ENCODE measurements around the gene SLC35B1. TPM values are rescaled to one million over a fixed set of nuclear protein-coding genes. Genes with fewer than 3 reads are reported as not detected.

Gene SLC35B1
- total and polyA plus RNA-seq, 10 of the 15 experiments (the other 5 are each of a cell fraction or from before 2014, with no cell fraction given) = 40.0 to 113 (median 51.6) TPM

- DNase-seq (ENCODE audit: low read depth, low spot score) (no peak), ATAC-seq (no peak), FAIRE-seq (no peak)
- no peak overlapping the region for H2AFZ ChIP-seq (ENCODE audit: control insufficient read depth, low read depth, low read length)
- RAD21 ChIA-PET (ENCODE audit: unreplicated experiment) = interaction anchor here (1.5 kb wide), 1 partner anchor 8 kb away, joined by 6 read pairs; the partner anchor contains the start of gene FAM117A
- H3K4me2 ChIP-seq (ENCODE audit: control insufficient read depth, insufficient read depth) = no peak overlapping the region
- H3K79me2 ChIP-seq (ENCODE audit: control insufficient read depth, insufficient read depth, low read length) = peaks cover 11% of the 10 kb centered on the region
- no peak for TF ChIP-seq REST (IDR thresholded peaks at IDR 0.05; ENCODE audit: low read depth, low read length)
- H3K27ac ChIP-seq (ENCODE audit: control insufficient read depth, insufficient read depth) = no peak overlapping the region
- BruUV-seq (replicated peaks) = no TSS peak
- H3K4me1 ChIP-seq (ENCODE audit: control insufficient read depth, insufficient read depth, low read length) = peaks cover 18% of the 10 kb centered on the region
- intact Hi-C loops (cut with micrococcal nuclease; ENCODE audit: unreplicated experiment) (no loop called here), in situ Hi-C loops (cut with MboI) (no loop called here)
- peaks cover 0 to 6% of the 10 kb centered on the region in 2 experiments; a peak in 1 of 4 replicates for H3K36me3 ChIP-seq (ENCODE audit: control insufficient read depth in 2 of 2, insufficient read depth in 2 of 2, low read length in 1 of 2)
- 83% methylated on average over 8 of the region's 9 CpGs for WGBS (ENCODE audit: insufficient coverage, insufficient replicate concordance, low lambda C conversion rate, missing lambda C conversion rate)
- H3K9ac ChIP-seq (ENCODE audit: control insufficient read depth, insufficient read depth, low read length) = no peak overlapping the region
- POLR2A ChIA-PET = interaction anchor here (0.6 to 1.6 kb wide), 5 partner anchors 8 to 1219 kb away, joined by 3 to 5 read pairs (median 4); no protein-coding TSS in a partner anchor
- H4K20me1 ChIP-seq (ENCODE audit: control insufficient read depth, insufficient read depth) = no peaks in the 10 kb centered on the region
- no peak overlapping the region for H3K4me3 ChIP-seq
- no peaks in the 10 kb centered on the region for H3K9me3 ChIP-seq (replicated peaks; ENCODE audit: control insufficient read depth, insufficient read depth, low read length)
- SMC1A ChIA-PET (ENCODE audit: uncharacterized antibody, unreplicated experiment) = interaction anchor here (0.6 to 12.5 kb wide), 7 partner anchors 9 to 50 kb away, joined by 3 to 86 read pairs (median 4); no protein-coding TSS in a partner anchor
- CTCF ChIA-PET = interaction anchor here (0.7 to 1.5 kb wide), 5 partner anchors 8 to 242 kb away, joined by 3 to 5 read pairs (median 4); no protein-coding TSS in a partner anchor
- H3K27me3 ChIP-seq (replicated peaks in 1 of 2; ENCODE audit: control insufficient read depth in 2 of 2, insufficient read depth in 2 of 2, low read length in 1 of 2) = no peaks in the 10 kb centered on the region
Measured at GRCh38 chr17:49756323-49757150, 48.8 kb upstream of the SLC35B1 start.
